ENCODE measurements around the gene ARRDC3.

The ARRDC3 gene

GRCh38 chr5:91409304-91409703 is 26.2 kb upstream of the ARRDC3 start:
- DNase-seq: no peak
- in situ Hi-C loops (cut with HindIII; ENCODE audit: low pct_ligation_motif_present, low sequenced_read_pairs): loop anchor here (25.0 kb wide), 1 partner anchor 322 kb away; no protein-coding TSS in a partner anchor
- Histone ChIP-seq H3K27ac (no peak overlapping the region), H3K27me3 (replicated peaks) (no peaks in the 10 kb centered on the region), H3K36me3 (replicated peaks) (no peaks in the 10 kb centered on the region), H3K4me3 (ENCODE audit: low read depth, low read length) (no peak overlapping the region)
- TF ChIP-seq, protein P1, sequence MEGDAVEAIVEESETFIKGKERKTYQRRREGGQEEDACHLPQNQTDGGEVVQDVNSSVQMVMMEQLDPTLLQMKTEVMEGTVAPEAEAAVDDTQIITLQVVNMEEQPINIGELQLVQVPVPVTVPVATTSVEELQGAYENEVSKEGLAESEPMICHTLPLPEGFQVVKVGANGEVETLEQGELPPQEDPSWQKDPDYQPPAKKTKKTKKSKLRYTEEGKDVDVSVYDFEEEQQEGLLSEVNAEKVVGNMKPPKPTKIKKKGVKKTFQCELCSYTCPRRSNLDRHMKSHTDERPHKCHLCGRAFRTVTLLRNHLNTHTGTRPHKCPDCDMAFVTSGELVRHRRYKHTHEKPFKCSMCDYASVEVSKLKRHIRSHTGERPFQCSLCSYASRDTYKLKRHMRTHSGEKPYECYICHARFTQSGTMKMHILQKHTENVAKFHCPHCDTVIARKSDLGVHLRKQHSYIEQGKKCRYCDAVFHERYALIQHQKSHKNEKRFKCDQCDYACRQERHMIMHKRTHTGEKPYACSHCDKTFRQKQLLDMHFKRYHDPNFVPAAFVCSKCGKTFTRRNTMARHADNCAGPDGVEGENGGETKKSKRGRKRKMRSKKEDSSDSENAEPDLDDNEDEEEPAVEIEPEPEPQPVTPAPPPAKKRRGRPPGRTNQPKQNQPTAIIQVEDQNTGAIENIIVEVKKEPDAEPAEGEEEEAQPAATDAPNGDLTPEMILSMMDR (IDR thresholded peaks at IDR 0.05; ENCODE audit: low read depth, low read length, missing control alignments): no peak

DNA sequence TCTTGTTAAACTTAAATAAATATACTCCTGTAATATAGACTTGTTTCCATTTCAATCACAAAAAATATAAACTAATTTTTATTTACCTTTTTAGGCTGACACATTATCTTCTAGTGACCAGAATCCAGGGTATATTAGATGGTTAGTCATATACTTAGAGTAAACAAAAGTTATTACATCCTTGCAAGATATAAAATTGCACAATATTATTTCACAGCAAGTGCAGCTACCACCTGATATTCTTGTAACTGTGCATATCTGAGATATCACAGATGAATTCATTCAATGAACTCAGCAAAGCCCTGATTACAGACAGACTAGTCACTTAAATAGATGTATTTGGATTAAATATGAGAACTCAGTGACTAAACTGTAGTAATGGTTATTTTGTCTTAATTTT is 25.6 kb upstream of the ARRDC3 start:
- Histone ChIP-seq H3K27me3 (replicated peaks) (no peaks in the 10 kb centered on the region), H3K27ac (no peak overlapping the region), H3K36me3 (replicated peaks) (no peaks in the 10 kb centered on the region), H3K4me3 (ENCODE audit: low read depth, low read length) (no peak overlapping the region)
- DNase-seq: no peak
- in situ Hi-C loops (cut with HindIII; ENCODE audit: low pct_ligation_motif_present, low sequenced_read_pairs): loop anchor here (25.0 kb wide), 1 partner anchor 321 kb away; no protein-coding TSS in a partner anchor
- TF ChIP-seq, protein P1 (IDR thresholded peaks at IDR 0.05; ENCODE audit: low read depth, low read length, missing control alignments): no peak

GRCh38 chr5:91407204-91407603 is 24.1 kb upstream of the ARRDC3 start:
- no peak for DNase-seq
- in situ Hi-C loops (cut with HindIII; ENCODE audit: low pct_ligation_motif_present, low sequenced_read_pairs): loop anchor here (25.0 kb wide), 1 partner anchor 320 kb away; no protein-coding TSS in a partner anchor
- TF ChIP-seq, protein P1 (IDR thresholded peaks at IDR 0.05; ENCODE audit: low read depth, low read length, missing control alignments): no peak
- Histone ChIP-seq H3K27me3 (replicated peaks) (no peaks in the 10 kb centered on the region), H3K36me3 (replicated peaks) (no peaks in the 10 kb centered on the region), H3K4me3 (ENCODE audit: low read depth, low read length) (no peak overlapping the region), H3K27ac (no peak overlapping the region)

- no peaks in the 10 kb centered on the region for H3K36me3 ChIP-seq (replicated peaks)
- no peak overlapping the region for H3K27ac ChIP-seq
- no peak for DNase-seq
- H3K27me3 ChIP-seq (replicated peaks): no peaks in the 10 kb centered on the region
- H3K4me3 ChIP-seq (ENCODE audit: low read depth, low read length): no peak overlapping the region
- TF ChIP-seq, protein P1 (IDR thresholded peaks at IDR 0.05; ENCODE audit: low read depth, low read length, missing control alignments): no peak
- in situ Hi-C loops (cut with HindIII; ENCODE audit: low pct_ligation_motif_present, low sequenced_read_pairs): loop anchor here (25.0 kb wide), 1 partner anchor 316 kb away; no protein-coding TSS in a partner anchor
These were observed 20.3 kb upstream of the ARRDC3 start for GRCh38 chr5:91403438-91403837.

DNA sequence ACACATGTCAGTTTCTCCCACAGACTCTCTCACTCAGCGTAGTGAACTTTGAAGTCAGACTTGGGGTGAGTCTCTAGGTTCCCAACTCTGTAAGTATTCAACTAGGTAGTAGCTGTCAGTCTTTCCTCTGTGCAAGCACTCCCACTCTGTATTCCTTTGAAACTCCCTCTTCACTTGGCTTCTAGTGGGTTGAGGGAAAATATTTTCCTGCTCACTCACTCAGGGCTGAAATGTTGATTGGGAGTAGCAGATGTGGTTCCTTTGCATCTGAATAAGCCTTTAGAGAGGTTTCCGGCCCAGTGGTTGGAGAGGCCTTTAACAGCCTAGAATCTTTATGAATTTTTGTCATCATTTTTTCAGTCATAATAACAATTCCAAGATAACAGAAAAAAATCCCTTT is 18.1 kb upstream of the ARRDC3 start:
- TF ChIP-seq, protein P1 (IDR thresholded peaks at IDR 0.05; ENCODE audit: low read depth, low read length, missing control alignments): no peak
- in situ Hi-C loops (cut with HindIII; ENCODE audit: low pct_ligation_motif_present, low sequenced_read_pairs): loop anchor here (25.0 kb wide), 1 partner anchor 314 kb away; no protein-coding TSS in a partner anchor
- Histone ChIP-seq H3K27ac (no peak overlapping the region), H3K27me3 (replicated peaks) (no peaks in the 10 kb centered on the region), H3K4me3 (ENCODE audit: low read depth, low read length) (no peak overlapping the region), H3K36me3 (replicated peaks) (no peaks in the 10 kb centered on the region)
- no peak for DNase-seq

DNA sequence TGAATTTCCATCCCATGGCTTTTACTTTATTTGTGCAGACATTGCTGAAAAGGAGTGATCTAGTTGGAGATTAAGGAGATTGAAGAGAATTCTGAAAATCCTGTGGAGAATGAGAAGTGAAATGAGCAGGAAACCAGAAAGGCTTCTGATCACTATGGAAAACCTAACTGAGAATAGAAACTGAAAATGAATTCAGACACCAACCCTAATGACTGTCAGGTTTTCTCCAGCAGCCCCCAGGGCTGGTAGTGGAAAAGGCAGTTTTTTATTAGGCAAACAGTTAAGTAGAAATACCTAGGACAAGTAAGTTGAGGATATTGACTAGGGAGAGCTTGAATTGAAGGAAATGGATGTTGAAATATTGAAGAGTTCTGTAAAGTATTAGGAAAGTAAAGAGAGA is 14.7 kb upstream of the ARRDC3 start:
- in situ Hi-C loops (cut with HindIII; ENCODE audit: low pct_ligation_motif_present, low sequenced_read_pairs): no loop called here
- H3K27me3 ChIP-seq (replicated peaks): no peaks in the 10 kb centered on the region

More for the DNA sequence above, 14.7 kb upstream of the ARRDC3 start:
- TF ChIP-seq, protein P1 (IDR thresholded peaks at IDR 0.05; ENCODE audit: low read depth, low read length, missing control alignments): no peak
- H3K27ac ChIP-seq: no peak overlapping the region
- DNase-seq: no peak
- H3K36me3 ChIP-seq (replicated peaks): no peaks in the 10 kb centered on the region
- no peak overlapping the region for H3K4me3 ChIP-seq (ENCODE audit: low read depth, low read length)

All from brain microvascular endothelial cell (primary cell).